SK-N-SH (cell line): Measurements from ENCODE around the gene LRRC8D. TPM values are rescaled to one million over a fixed set of nuclear protein-coding genes. Genes with fewer than 3 reads are reported as not detected.

Experiments used
- CTCF ChIA-PET: fragments of 300-600, 350-600 bp; formaldehyde crosslinking; extraction: SDS; loops from one replicate; lab custom pipeline; 2021; lab: Yijun Ruan, JAX
- POLR2A ChIA-PET: fragments of 350-600 bp; sonication (Branson Sonifier 250); formaldehyde crosslinking; extraction: SDS; loops from one replicate; lab custom pipeline; 2020; ENCODE audit warnings: antibody characterized with exemption, inconsistent platforms; lab: Yijun Ruan, JAX
- DNase-seq: peaks from one replicate; pipeline ENCODE4 v3.0.0; 2012
- H2AFZ ChIP-seq: fragments of 200-600 bp; sonication (generic); 2 replicates; pipeline ENCODE4 v1.8.1; 2016; ENCODE audit warnings: antibody characterized with exemption, mild to moderate bottlenecking, low read depth
- H3F3A ChIP-seq: fragments of 200-600 bp; sonication (generic); replicated peaks from 2 replicates; pipeline ENCODE3; 2016; ENCODE audit warnings: antibody characterized with exemption, mild to moderate bottlenecking; ENCODE audit not compliant: insufficient read depth
- H3K27ac ChIP-seq, 2 experiments: fragments of 200-500 bp in 1 of 2; fragments of 200-600 bp in 1 of 2; sonication (Bioruptor generic) in 1 of 2; sonication (generic), shearing (Covaris generic) in 1 of 2; 2 replicates each; pipeline versions ENCODE4 v1.5.1 to v1.6.1; 2014 to 2016; ENCODE audit warnings: low read depth in 2 of 2, inconsistent platforms in 1 of 2, low read length in 1 of 2, mild to moderate bottlenecking in 1 of 2, mixed read lengths in 1 of 2
- H3K27me3 ChIP-seq: fragments of 200-600 bp; sonication (generic), shearing (Covaris generic); 2 replicates; pipeline ENCODE4 v1.6.1; 2016; ENCODE audit warnings: mixed run types; ENCODE audit not compliant: insufficient read depth
- H3K36me3 ChIP-seq, 2 experiments: fragments of 200-500 bp in 1 of 2; fragments of 200-600 bp in 1 of 2; sonication (Bioruptor generic) in 1 of 2; sonication (generic) in 1 of 2; replicated peaks in 1 of 2; 2 replicates each; pipeline versions ENCODE3 to v1.5.1; 2014 to 2016; ENCODE audit warnings: low read length in 1 of 2, mild to moderate bottlenecking in 1 of 2; ENCODE audit not compliant: insufficient read depth in 2 of 2, control insufficient read depth in 1 of 2
- H3K4me1 ChIP-seq, 2 experiments: fragments of 200-500 bp in 1 of 2; fragments of 200-600 bp in 1 of 2; sonication (Bioruptor generic) in 1 of 2; sonication (generic), shearing (Covaris generic) in 1 of 2; 2 replicates each; pipeline versions ENCODE4 v1.5.1 to v1.6.1; 2014 to 2016; ENCODE audit warnings: low read depth in 1 of 2, low read length in 1 of 2, mixed run types in 1 of 2; ENCODE audit not compliant: insufficient read depth in 2 of 2, control insufficient read depth in 1 of 2
- H3K4me2 ChIP-seq: fragments of 200-600 bp; sonication (generic), shearing (Covaris generic); 2 replicates; pipeline ENCODE4 v1.6.1; 2017; ENCODE audit warnings: mixed run types
- H3K4me3 ChIP-seq, 2 experiments: fragments of 200-500 bp in 1 of 2; fragments of 200-600 bp in 1 of 2; sonication (Bioruptor generic) in 1 of 2; sonication (generic), shearing (Covaris generic) in 1 of 2; 2 replicates each; pipeline versions ENCODE4 v1.5.1 to v1.8.1; 2014 to 2016; ENCODE audit warnings: low read depth in 2 of 2, inconsistent platforms in 1 of 2, low read length in 1 of 2, mild to moderate bottlenecking in 1 of 2, mixed read lengths in 1 of 2, moderate library complexity in 1 of 2
- H3K79me2 ChIP-seq: fragments of 200-600 bp; sonication (generic); 2 replicates; pipeline ENCODE4 v1.8.1; 2017; ENCODE audit warnings: mild to moderate bottlenecking; ENCODE audit not compliant: insufficient read depth
- H3K9ac ChIP-seq: fragments of 200-600 bp; sonication (generic); 2 replicates; pipeline ENCODE4 v1.6.1; 2017; ENCODE audit warnings: mixed run types
- H3K9me2 ChIP-seq: fragments of 200-600 bp; sonication (generic); 2 replicates; pipeline ENCODE4 v1.6.1; 2017; ENCODE audit warnings: mixed run types
- H3K9me3 ChIP-seq: fragments of 200-600 bp; sonication (generic); 2 replicates; pipeline ENCODE4 v1.6.1; 2017; ENCODE audit warnings: mixed run types, mild to moderate bottlenecking, moderate library complexity
- H4K20me1 ChIP-seq: fragments of 200-600 bp; sonication (generic); 2 replicates; pipeline ENCODE4 v1.6.1; 2017; ENCODE audit warnings: mild to moderate bottlenecking, mixed run types; ENCODE audit not compliant: insufficient read depth
- CHD2 ChIP-seq: fragments of 150-350 bp; IDR thresholded peaks from 2 replicates; pipeline ENCODE4 v1.6.1; 2018; ENCODE audit warnings: low read length; ENCODE audit not compliant: partially characterized antibody
- ELF1 ChIP-seq: IDR thresholded peaks from 2 replicates; pipeline ENCODE4 v1.4.0; 2012
- EP300 ChIP-seq, 2 experiments: IDR thresholded peaks; 2 replicates each; pipeline versions ENCODE4 v1.4.0 to v1.6.1; 2012; ENCODE audit warnings: borderline replicate concordance in 1 of 2, low read depth in 1 of 2, low read length in 1 of 2
- FOXJ3 ChIP-seq: sonication (generic); formaldehyde crosslinking; IDR thresholded peaks from 2 replicates; pipeline ENCODE4 v1.5.1; 2020; ENCODE audit warnings: mild to moderate bottlenecking, missing genetic modification reagents
- GABPA ChIP-seq: IDR thresholded peaks from 2 replicates; pipeline ENCODE4 v1.4.0; 2012; ENCODE audit warnings: low read depth, mild to moderate bottlenecking
- GATA2 ChIP-seq: sonication (generic); formaldehyde crosslinking; IDR thresholded peaks from 2 replicates; pipeline ENCODE4 v1.5.0; 2020; ENCODE audit warnings: mild to moderate bottlenecking, missing genetic modification reagents
- MEF2A ChIP-seq: IDR thresholded peaks from 2 replicates; pipeline ENCODE4 v1.4.0; 2012; ENCODE audit warnings: low read depth, borderline replicate concordance
- NFIC ChIP-seq: IDR thresholded peaks from 2 replicates; pipeline ENCODE4 v1.4.0; 2012; ENCODE audit warnings: borderline replicate concordance
- PBX3 ChIP-seq: IDR thresholded peaks from 2 replicates; pipeline ENCODE4; 2012
- POLR2AphosphoS5 ChIP-seq: IDR thresholded peaks from 2 replicates; pipeline ENCODE4 v1.6.1; 2012; ENCODE audit warnings: low read depth, low read length
- RCOR1 ChIP-seq: fragments of 150-350 bp; IDR thresholded peaks from 2 replicates; pipeline ENCODE4 v1.6.1; 2017; ENCODE audit warnings: antibody characterized with exemption, low read length
- SIN3A ChIP-seq: IDR thresholded peaks from 2 replicates; pipeline ENCODE4 v1.6.1; 2012; ENCODE audit warnings: low read depth, mild to moderate bottlenecking, low read length, moderate library complexity, borderline replicate concordance
- TEAD4 ChIP-seq: IDR thresholded peaks from 2 replicates; pipeline ENCODE4 v1.4.0; 2012; ENCODE audit warnings: mild to moderate bottlenecking, borderline replicate concordance; ENCODE audit not compliant: insufficient read depth
- YY1 ChIP-seq: IDR thresholded peaks from 2 replicates; pipeline ENCODE4 v1.4.0; 2012; ENCODE audit warnings: low read depth, mild to moderate bottlenecking
- WGBS: methylation state at CpG from one replicate; pipeline ENCODE4 v1.1.6; 2017; ENCODE audit warnings: low lambda C conversion rate; 5-methylcytosine and 5-hydroxymethylcytosine counted together
- polyA plus RNA-seq, 3 experiments: library from polyadenylated mRNA; depleted of rRNA; stranded (reverse); fragments of >200 nt; gene quantifications; 2 replicates each; pipeline ENCODE4 v1.2.3, GENCODE V29; 2012
- TF ChIP-seq, protein P1 (sequence below): IDR thresholded peaks from 2 replicates; pipeline ENCODE4 v1.4.0; 2012; ENCODE audit warnings: low read depth, borderline replicate concordance
- TF ChIP-seq, protein P2 (sequence below): IDR thresholded peaks from 2 replicates; pipeline ENCODE4 v1.6.1; 2012; ENCODE audit warnings: mild to moderate bottlenecking, low read depth, low read length, moderate library complexity

Gene LRRC8D
- polyA plus RNA-seq, 1 of the 3 experiments (the other 2 are of a cell fraction), result 15.0 TPM

DNA sequence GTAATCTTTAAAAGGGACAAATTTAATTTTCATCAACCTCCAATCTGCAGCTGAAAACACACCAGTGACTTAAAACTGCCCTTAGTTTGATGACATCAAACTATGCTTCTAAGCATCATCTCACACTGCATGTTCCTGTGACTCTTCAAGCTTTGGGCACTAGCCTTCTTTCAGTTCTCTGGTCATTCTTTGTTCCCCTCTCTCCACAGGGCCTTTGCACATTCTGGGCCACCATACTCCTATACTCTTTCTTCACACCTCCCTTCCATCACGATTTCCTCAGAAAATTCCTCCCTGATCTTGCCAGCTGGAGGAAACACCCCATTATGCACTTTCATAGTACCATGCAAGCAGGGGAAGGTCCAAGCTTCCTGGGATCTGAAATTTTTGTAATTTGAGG, 96.5 kb downstream of the LRRC8D start:
- ChIA-PET CTCF (interaction anchor here (0.8 kb wide), 1 partner anchor 10 kb away, joined by 4 read pairs; no protein-coding TSS in a partner anchor), POLR2A (no interaction called here)
- H3K36me3 ChIP-seq, result no peaks in the 10 kb centered on the region
- no peaks in the 10 kb centered on the region for H3F3A ChIP-seq
- H3K9ac ChIP-seq, result no peak overlapping the region
- no peaks in the 10 kb centered on the region for H3K27me3 ChIP-seq
- H4K20me1 ChIP-seq, result no peaks in the 10 kb centered on the region
- no peak overlapping the region for H3K4me3 ChIP-seq
- no peak for TF ChIP-seq ELF1
- TF ChIP-seq, protein P1, sequence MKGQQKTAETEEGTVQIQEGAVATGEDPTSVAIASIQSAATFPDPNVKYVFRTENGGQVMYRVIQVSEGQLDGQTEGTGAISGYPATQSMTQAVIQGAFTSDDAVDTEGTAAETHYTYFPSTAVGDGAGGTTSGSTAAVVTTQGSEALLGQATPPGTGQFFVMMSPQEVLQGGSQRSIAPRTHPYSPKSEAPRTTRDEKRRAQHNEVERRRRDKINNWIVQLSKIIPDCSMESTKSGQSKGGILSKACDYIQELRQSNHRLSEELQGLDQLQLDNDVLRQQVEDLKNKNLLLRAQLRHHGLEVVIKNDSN, result no peak
- no peak for TF ChIP-seq GATA2 (CRISPR knock-in tag)
- TF ChIP-seq EP300 (IDR thresholded peaks at IDR 0.05; ENCODE audit: borderline replicate concordance in 1 of 2, low read depth in 1 of 2, low read length in 1 of 2), result no peak
- no peak for TF ChIP-seq FOXJ3 (CRISPR knock-in tag)
- no peak for TF ChIP-seq RCOR1
- no peak for TF ChIP-seq SIN3A
- TF ChIP-seq YY1, result no peak
- peaks cover 2 to 9% of the 10 kb centered on the region in 2 experiments; a peak in 2 of 4 replicates for H3K4me1 ChIP-seq
- no peaks in the 10 kb centered on the region for H3K79me2 ChIP-seq
- whole genome bisulfite sequencing, result 96% methylated on average over 1 of the region's 1 CpG
- H3K9me2 ChIP-seq, result no peaks in the 10 kb centered on the region
- no peak overlapping the region for H3K27ac ChIP-seq
- H2AFZ ChIP-seq, result no peak overlapping the region
- no peaks in the 10 kb centered on the region for H3K9me3 ChIP-seq
- no peak overlapping the region for H3K4me2 ChIP-seq
- DNase-seq, result no peak

GRCh38 chr1:89918127-89918793, 97.4 kb downstream of the LRRC8D start:
- Histone ChIP-seq H3K79me2 (no peaks in the 10 kb centered on the region), H3K27me3 (no peaks in the 10 kb centered on the region), H2AFZ (no peak overlapping the region), H3K27ac (no peak overlapping the region), H3K4me1 (peaks cover 2 to 9% of the 10 kb centered on the region in 2 experiments; a peak in 2 of 4 replicates), H4K20me1 (no peaks in the 10 kb centered on the region), H3K4me2 (no peak overlapping the region), H3K36me3 (no peaks in the 10 kb centered on the region), H3K9me2 (no peaks in the 10 kb centered on the region), H3K4me3 (no peak overlapping the region), H3K9me3 (no peaks in the 10 kb centered on the region), H3F3A (no peaks in the 10 kb centered on the region), H3K9ac (no peak overlapping the region)
- ChIA-PET CTCF (interaction anchor here (0.7 kb wide), 1 partner anchor 75 kb away, joined by 4 read pairs; no protein-coding TSS in a partner anchor), POLR2A (no interaction called here)
- TF ChIP-seq YY1, result no peak
- TF ChIP-seq TEAD4, result no peak
- WGBS, result 83% methylated on average over 2 of the region's 2 CpGs
- no peak for DNase-seq

- Histone ChIP-seq H3K9ac (no peak overlapping the region), H2AFZ (no peak overlapping the region), H3K4me2 (no peak overlapping the region), H4K20me1 (no peaks in the 10 kb centered on the region), H3K4me3 (no peak overlapping the region), H3K27me3 (no peaks in the 10 kb centered on the region), H3K9me3 (0 out of 2 replicates have a peak, but pooled peaks cover under 1% of the 10 kb centered on the region), H3K9me2 (no peaks in the 10 kb centered on the region), H3K27ac (no peak overlapping the region), H3F3A (no peaks in the 10 kb centered on the region), H3K36me3 (peaks cover 0 to 4% of the 10 kb centered on the region in 2 experiments), H3K79me2 (no peaks in the 10 kb centered on the region), H3K4me1 (peaks cover 2 to 9% of the 10 kb centered on the region in 2 experiments; a peak in 2 of 4 replicates)
- 75% methylated on average over 1 of the region's 1 CpG for WGBS
- ChIA-PET CTCF (no interaction called here), POLR2A (no interaction called here)
- DNase-seq, result no peak
- TF ChIP-seq MEF2A (no peak), POLR2AphosphoS5 (no peak), YY1 (no peak), NFIC (no peak), GABPA (no peak), CHD2 (no peak), PBX3 (no peak)
- TF ChIP-seq, protein P1, result no peak
- TF ChIP-seq, protein P2, sequence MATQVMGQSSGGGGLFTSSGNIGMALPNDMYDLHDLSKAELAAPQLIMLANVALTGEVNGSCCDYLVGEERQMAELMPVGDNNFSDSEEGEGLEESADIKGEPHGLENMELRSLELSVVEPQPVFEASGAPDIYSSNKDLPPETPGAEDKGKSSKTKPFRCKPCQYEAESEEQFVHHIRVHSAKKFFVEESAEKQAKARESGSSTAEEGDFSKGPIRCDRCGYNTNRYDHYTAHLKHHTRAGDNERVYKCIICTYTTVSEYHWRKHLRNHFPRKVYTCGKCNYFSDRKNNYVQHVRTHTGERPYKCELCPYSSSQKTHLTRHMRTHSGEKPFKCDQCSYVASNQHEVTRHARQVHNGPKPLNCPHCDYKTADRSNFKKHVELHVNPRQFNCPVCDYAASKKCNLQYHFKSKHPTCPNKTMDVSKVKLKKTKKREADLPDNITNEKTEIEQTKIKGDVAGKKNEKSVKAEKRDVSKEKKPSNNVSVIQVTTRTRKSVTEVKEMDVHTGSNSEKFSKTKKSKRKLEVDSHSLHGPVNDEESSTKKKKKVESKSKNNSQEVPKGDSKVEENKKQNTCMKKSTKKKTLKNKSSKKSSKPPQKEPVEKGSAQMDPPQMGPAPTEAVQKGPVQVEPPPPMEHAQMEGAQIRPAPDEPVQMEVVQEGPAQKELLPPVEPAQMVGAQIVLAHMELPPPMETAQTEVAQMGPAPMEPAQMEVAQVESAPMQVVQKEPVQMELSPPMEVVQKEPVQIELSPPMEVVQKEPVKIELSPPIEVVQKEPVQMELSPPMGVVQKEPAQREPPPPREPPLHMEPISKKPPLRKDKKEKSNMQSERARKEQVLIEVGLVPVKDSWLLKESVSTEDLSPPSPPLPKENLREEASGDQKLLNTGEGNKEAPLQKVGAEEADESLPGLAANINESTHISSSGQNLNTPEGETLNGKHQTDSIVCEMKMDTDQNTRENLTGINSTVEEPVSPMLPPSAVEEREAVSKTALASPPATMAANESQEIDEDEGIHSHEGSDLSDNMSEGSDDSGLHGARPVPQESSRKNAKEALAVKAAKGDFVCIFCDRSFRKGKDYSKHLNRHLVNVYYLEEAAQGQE, result no peak
Measured at GRCh38 chr1:89918794-89919155, 97.9 kb downstream of the LRRC8D start.
